Inflammatory macrophage (primary cell): ENCODE results near the gene AMPD3.

ENCODE experiments used
- DNase-seq, 2 donors: peaks; one replicate each; pipeline ENCODE4 v3.0.0-alpha.2; 2020 to 2022
- total RNA-seq, 18 experiments: gene quantifications; one replicate each; lab custom pipeline; 2026; ENCODE audit warnings: mixed read lengths in 6 of 18, inconsistent platforms in 2 of 18; lab: John Stamatoyannopoulos, UW

The AMPD3 gene
- total RNA-seq: 27.9 to 350 (median 89.8) reads per million in 18 experiments

DNA sequence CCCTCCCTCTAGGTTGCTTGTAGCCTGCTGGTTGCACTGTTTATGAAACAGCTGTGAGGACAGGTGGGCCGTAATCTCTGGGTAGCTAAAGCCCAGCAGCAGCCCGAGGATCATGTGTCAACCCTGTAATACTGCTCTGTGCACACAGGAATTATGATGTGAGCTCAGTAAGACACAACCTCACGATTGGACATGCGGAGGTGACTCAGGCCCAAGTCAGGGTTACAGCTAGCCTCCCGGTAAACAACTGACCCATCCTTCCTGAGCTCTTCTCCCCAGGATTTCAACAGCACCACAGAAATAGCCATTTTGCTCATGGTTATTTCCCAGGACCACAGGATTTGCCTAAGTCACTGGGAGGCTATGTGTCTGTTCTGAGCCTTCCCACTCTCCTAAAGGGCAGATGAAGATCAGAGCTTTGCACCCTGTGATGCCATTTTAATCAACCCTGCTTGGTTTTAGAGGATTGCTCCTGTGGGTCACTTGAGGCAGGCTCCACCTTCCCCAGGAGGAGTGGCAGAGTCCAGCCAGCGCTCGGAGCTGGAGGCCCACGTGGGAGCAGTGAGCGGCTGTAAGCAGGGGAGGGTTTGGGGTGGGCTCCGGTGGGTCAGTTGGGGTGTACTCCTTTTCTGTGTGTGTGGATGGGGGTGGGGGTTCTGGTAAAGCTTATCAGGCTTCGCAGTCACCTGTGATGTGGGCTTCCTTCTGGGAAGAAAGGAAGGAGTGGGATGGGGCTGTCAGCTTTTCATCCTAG lies at the start of gene AMPD3:
Gene AMPD3, plus strand, starts transcription at position 387 of the 754 bp plus-strand sequence. CDS start 6,256 bp downstream, outside the sequence.
- DNase-seq: peak; percentile 85 to 97

DNA sequence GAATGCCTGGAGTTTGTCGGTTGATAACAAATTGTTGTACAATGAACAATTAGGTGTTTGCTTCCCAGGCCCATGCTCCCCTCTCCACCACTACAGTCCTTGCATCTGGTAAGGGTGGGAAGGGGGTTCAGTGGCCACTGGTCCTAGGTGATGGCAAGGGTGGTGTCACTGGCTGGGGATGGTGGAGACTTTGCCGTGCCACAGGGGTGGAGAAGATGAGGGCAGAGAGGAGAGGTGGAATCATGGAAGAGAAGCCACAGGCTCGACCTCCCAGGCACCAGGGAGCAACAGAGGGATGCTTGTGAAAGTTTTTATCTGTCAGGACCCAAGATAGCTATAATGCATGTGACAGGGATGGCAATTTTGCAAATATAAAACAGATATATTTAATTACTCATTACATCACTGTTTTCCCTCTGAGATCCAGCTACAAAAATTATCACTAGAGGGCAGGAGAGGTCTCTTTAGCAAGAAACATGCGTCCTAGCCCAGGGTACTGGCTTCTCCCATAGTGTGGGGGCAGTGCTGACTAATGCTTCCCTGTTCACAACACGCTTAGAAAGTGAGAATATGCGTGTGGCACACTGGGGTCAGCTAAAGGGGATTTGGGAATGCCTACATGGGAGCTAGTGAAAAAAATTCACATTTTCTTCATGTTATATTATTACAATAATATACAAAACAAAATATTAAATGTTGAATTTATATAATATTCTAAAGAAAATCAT lies 49.0 kb upstream of the AMPD3 start:
- peak; percentile 88 to 93 for DNase-seq

DNA sequence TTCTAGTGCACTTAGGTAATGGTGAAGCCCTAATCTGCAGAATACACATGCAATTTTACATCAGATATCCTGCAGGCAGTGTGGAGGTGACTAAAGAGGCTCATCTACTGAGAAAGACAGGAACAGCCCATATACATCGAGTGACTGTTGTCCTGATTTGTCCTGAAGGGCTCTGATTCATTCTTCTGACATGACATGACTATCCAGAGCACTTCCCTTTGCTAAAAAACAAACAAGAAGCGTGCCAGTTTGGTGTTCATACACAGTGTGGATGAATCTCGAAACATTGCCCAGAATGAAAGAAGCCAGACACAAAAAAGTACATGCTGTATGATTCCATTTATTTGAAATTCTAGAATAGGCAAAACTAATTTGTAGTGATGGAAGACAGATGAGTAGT lies 48.0 kb upstream of the AMPD3 start:
- DNase-seq: peak; percentile 70 to 79

DNA sequence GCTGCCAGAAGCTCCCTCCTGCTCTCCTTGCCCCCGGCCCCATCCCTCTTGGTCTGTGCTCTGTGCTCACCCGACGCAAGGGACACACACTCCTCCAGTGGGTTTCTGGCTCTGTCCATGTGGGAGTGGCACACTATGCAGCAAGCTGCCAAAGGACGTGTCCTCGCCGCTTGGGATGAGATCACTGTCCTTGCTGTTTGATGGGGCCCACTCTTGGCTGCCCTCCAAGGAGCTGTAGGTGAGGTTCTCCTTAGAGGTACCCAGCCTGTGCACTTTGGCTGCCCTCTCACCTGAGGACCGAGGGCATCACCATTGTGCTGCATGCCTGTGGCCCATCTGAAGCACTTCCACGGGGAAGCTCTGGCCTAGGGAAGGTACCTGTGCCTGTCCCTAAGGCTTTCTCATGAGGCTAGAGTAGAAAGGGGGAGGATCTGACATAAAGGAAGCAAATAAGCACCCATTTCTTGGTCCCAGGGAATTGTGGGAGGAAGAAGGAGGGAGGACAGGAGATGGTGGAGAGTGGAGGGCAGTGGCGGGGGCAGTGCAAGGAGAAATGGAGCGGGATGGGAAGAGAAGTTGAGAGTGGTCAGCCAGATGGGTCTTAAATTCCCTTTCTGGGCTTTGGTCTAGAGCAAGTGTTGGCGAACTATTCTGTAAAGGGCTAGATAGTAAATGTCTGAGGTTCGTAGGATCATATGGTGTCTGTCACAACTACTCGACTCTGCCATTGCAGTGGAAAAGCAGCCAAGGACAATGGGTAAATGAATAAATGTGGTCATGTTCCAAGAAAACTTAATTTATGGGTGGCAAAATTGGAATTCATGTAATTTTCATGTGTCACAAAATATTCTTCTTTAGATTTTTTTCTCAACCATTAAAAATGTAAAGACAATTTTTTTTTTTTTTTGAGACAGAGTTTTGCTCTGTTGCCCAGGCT lies 47.0 kb upstream of the AMPD3 start:
- DNase-seq: no peak

DNA sequence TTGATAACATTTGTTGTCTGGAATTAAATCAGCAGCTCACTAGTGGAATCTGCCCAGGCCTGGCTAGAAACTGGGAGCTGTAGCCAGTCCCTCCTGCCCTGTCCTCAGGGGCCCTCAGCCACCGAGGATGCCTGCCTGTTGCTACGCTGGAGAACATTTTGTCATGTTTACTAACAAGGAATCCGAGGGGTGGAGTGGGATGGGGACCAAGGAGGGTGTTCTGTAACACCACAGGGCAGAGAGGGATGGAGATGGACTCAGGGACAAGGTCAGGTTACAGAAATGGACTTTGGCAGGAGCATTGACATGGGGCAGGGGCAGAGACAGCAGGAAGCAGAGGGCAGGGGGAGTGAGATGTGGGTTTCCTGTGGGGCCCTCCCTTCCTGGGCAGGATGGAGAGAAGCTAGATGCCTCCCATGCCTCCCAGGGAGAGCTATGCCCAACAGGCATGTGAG lies 45.8 kb upstream of the AMPD3 start:
- DNase-seq: no peak

DNA sequence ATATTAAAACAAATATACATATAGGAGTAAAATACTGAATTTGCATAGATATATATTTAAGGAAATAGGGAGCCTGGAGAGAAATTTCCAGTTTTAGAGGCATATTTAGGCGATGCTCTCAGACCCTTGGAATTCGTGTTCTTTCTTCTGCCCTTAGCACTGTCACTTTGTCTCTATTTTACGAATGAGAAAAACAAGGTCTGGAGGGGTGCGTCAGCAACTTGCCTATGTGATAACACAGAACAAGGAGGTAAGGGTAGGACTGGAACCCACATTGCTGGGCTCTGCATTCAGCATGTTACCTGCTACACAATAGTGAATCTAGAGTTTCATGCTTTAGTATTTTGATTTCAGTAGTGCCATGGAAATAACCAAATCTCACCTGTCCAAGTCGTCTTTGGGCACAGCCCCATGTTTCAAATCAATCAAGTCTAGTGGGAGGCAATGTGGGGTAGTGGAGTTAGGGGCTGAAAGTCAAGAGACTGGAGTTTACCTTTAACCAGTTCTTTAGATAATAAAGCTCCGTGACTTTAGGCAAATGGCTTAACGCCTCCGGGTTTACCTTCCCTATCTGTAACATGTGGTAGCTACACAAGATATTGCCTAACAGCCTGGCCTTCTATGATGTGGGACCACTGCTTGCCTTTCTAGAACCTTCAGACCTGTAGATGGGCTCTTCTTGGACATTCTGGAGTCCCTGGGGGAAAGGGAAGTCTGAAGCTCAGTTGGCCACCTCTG lies 44.8 kb upstream of the AMPD3 start:
- no peak for DNase-seq

DNA sequence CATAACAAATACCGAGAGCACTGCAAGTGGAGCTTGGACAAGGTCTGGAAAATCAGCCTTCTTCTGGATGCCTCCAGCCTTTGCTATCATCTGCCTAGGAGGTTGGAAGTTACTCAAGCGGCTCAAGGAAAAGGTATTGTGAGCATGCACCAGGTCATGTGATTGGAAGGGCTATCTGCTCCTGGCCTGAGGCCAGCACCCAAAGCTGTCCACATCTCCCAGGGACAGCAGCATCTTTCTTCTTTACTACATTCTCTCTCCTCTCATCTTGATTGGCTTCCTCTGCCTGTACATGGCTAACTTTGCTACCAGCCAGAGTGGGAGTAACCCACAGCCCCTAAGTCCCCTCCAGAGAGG lies 44.2 kb upstream of the AMPD3 start:
- no peak for DNase-seq

DNA sequence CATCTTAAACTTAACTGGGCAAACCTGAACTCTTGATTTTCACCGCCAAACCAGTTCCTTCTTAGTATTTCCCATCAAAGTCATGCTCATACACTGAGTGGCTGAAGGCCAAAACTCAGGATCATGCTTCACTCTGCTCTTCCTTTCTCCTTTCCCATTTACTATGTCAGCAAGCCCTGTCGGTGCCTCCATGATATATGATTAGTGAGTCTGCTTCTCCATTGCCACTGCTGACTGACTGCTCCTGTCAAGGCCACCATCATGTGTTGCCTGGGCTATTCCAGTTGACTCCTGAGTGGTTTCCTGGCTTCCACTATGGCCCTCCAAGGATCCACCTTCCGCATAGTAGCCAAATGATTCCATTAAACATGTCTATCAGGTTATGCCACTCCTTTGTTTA lies 42.8 kb upstream of the AMPD3 start:
- no peak for DNase-seq

DNA sequence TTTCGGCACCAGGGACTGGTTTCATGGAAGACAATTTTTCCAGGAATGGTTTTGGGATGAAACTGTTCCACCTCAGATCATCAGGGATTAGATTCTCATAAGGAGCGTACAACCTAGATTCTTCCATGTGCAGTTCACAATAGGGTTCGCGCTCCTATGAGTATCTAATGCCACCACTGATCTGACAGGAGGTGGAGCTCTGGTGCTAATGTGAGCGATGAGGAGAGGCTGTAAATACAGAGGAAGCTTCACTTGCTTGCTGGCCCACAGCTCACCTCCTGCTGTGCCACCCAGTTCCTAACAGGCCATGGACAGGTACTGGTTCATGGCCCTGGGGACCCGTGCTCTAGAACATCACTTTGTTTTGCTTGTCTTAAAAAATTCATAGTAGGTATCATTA lies 41.8 kb upstream of the AMPD3 start:
- DNase-seq: peak; percentile 68 to 76

DNA sequence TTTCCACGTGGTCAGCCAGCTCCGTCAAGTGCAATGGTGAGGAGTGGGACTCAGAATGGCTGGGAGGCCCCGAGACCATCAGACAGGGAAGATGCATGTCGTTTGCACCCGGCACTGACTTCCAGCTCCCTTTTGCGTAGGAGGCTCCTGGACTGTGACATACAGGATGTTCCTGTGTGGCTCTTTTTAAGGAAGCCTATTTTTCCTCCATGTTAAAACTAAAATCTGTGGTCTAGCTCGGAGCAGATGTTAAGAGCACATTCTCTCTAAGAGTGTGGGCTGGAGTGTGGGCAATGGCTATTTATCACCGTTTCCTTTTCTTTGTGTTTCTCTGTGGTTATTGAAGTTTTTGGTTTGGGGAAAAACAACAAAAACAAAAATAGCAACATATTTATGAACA lies 40.9 kb upstream of the AMPD3 start:
- peak; percentile 70 to 84 for DNase-seq

DNA sequence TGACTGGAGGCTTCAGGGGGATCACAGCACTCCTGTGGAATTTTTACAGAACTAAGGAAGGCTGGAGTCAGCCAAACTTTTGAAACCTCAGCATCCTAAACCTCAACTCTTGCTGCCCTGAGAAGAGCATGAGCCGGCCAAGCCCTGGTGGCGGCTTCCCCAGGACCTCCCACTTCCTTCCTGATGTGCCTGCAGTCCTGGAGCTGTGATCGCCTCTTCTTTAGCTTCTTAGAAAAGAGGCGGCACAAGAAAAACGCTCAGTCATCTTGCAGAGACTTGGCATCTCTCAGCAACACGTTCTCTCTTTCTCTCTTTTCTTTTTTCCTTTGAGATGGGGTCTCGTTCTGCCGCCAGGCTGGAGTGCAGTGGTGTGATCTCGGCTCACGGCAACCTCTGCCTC lies 40.4 kb upstream of the AMPD3 start:
- DNase-seq: peak; percentile 81 to 87

DNA sequence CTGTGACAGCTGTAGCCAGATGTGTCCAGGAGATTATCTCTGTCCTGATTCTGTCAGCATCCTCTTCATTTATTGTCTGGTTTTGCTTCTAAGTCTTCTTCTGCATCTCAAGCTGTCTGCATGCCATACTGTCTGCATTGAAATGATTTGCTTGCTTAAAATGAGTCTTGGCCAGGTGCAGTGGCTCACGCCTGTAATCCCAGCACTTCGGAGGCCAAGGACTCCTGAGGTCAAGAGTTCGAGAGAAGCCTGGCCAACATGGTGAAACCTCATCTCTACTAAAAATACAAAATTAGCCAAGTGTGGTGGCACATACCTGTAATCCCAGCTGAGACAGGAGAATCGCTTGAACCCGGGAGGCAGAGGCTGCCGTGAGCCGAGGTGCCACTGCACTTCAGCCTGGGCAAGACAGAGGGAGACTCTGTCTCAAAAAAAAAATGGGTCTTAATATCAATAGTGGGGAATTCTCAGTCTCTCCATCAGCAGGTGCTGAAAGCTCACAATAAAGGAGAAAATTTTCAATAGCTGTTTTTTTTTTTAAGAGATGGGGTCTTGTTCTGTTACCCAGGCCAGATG lies 39.2 kb upstream of the AMPD3 start:
- DNase-seq: no peak

DNA sequence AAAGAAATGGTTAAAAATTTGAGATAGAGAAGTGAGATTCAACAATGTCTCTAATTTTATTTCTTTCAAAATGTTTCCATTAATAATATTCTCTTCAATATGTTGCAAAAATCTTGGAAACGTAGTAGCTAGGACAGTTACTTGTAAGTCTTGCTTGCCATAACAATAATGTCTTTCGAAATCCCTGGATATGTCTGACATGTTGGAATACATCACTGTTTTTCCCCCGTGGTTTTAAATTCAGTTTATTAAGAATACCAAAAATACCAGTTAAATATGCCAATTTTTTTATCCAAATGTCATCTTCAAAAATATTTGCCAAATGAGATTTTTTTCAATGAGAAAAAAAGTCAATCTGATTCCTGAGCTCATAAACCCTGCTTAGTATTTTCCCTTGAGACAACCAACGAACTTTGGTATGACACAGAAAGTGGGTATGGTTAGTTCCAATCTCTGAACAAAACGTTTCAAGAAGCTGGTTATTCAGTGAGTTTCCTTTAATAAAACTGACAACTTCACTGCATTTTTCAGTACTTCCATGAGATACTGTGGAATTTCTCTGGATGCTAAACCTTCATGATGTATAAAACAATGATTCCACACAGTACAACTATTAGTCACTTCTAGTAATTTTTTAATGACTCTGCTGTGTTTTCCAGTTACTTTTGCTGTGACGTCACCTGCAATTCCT lies 36.7 kb upstream of the AMPD3 start:
- DNase-seq: no peak

DNA sequence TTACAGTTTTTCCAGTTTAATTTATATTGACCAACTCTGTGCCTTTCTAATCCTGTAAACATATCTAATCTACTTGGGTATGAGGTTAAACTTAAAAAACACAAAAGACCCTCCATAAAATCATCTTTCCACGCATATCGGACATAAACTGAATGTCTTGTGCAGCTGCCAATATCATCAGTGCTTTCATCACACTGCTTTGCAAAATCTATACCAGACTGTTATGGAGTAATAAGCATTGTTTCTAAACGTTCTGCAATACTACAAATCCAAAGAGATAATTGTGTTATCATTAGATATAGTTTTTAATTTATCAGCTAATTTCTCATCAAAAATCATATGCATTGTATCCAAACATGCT lies 36.1 kb upstream of the AMPD3 start:
- peak in 1 of 2 donors; percentile 16 for DNase-seq

DNA sequence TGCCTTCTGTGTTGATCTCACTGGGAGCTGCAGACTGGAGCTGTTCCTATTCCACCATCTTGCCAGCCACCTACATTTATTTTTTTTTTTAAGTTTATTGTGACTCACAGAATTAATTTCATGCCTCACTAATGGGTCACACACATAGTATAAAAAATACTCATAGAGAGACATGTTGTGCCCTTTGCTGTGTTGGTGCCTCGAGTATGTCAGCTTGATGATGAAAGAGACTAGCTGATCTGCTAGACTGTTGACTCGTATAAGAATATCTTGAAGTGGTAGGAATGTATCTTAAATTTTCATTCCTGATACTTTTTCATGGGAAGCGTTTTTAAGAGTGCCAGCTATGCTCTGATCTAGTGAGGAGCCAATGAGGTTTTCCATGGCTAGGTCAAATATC lies 28.6 kb upstream of the AMPD3 start:
- DNase-seq: no peak

DNA sequence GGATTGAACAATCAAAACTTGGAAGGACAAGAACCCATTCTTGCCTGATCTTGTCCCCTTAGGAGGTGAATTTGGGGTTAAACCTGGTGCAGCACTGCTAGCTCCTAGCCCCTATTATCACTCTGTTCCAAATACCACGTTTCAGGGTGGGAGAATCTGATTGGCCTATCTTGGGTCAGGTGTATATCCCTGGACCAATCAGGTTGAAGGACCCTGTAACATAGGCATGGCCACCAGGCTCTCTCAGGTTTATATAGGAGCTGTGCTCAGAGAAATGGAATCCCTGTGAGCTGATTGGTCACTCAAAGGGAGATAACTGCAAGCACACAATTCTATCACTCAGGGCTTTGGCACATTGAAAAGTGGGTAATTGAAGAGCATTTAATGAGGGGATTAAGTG lies 26.6 kb upstream of the AMPD3 start:
- DNase-seq: no peak

DNA sequence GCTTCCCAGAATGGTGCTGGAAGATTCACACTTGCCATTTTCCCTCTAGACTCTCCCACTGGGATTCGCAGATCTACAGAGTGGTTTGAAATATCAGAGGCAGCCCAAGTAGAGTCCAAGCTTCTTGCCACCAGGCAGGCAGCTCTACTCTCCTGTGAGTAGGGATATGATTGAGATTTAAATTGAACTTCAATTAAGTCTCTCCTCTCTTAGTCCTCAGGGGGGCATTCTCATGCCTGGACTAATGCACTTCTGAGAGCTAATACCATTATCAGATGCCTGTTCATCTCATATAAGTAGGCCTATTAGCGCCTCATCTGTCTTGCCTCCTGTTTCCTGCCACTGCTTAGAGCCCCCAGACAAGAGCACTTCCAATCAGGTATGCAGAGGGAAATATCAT lies 25.5 kb upstream of the AMPD3 start:
- no peak for DNase-seq

DNA sequence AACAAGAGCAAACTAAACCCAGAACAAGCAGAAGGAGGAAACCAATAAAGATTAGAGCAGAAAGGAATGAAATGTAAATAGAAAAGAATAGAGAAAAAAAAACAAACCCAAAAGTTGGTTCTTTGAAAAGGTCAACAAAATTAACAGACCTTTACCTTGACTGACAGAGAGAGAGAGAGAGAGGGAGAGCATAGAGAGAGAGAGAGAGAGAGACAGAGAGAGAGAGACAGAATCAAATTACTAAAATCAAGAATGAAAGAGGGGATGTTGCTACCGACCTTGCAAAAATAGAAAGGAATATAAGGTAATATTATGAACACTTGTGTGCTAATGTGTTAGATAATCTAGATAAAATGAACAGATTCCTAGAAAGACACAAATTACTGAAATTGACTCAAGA lies 22.6 kb upstream of the AMPD3 start:
- DNase-seq: no peak

DNA sequence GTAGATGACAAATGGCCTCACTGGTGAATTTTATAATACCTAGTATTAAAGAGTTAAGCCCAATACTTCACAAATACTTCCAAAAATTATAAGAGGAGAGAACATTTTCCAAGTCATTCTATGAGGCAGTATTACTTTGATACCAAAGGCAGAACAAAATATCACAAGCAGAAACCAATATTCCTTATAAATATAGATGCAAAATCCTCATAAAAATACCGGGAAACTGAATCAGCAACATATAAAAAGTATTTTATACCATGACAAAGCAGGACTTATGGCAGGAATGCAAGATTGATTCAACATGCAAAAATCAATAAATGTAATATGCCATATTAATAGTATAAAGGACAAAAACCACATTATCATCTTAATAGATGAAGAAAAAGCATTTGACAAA lies 22.1 kb upstream of the AMPD3 start:
- DNase-seq: no peak

DNA sequence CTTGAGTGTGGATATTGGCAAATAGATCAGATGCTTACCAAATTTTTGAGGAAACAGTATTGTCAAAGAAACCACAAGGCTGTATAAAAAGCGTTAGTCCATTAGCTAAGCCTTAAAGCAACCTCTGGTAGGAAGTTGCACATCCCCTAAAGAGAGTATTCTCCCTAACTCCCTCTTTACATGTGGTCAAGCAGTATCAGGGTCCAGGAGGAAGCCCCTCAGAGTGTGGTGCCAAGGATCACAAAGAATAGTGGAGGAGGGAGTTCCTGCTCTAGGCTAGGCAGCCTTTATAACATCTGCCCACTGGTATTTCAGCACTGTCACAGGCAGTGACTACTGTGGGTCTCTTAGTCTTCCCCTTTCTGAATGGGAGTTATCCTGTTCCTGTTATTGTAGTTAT lies 18.8 kb upstream of the AMPD3 start:
- peak; percentile 94 to 95 for DNase-seq

DNA sequence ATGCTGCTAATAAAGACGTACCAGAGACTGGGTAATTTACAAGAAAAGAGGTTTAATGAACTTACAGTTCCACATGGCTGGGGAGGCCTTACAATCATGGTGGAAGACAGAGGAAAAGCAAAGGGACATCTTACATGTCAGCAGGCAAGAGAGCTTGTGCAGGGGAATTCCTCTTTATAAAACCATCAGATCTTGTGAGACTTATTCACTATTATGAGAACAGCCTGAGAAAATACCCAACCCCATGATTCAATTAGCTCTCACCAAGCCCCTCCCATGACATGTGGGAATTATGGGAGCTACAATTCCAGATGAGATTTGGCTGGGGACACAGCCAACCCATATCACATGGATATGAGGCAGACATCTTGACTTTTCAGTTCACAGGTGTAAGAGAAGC lies 18.4 kb upstream of the AMPD3 start:
- peak; percentile 76 to 87 for DNase-seq
